SU-DHL-6 (cell line): ENCODE data around the gene PACS1.

Experiments
- CTCF ChIP-seq: fragments of 200-600 bp; sonication (generic); IDR thresholded peaks from one replicate; pipeline ENCODE4 v1.5.1; 2017; ENCODE audit warnings: antibody characterized with exemption, mild to moderate bottlenecking, low read length, moderate library complexity; ENCODE audit not compliant: insufficient read depth, poor library complexity, severe bottlenecking
- EZH2phosphoT487 ChIP-seq: fragments of 200-600 bp; sonication (generic), shearing (Covaris generic); conservative IDR thresholded peaks from 2 replicates; pipeline ENCODE4 v1.6.1; 2018; ENCODE audit warnings: mild to moderate bottlenecking, antibody characterized with exemption, low read length, moderate library complexity, mixed read lengths

- TF ChIP-seq CTCF (no peak), EZH2phosphoT487 (no peak)
These were observed 73.1 kb downstream of the PACS1 start for GRCh38 chr11:66143264-66143566.
